GM19240 (cell line): ENCODE results near the gene LHX1.

ENCODE experiments used
- DNase-seq: peaks from one replicate; pipeline ENCODE4 v3.0.0; 2011; ENCODE audit warnings: low spot score; ENCODE audit not compliant: insufficient read length

The LHX1 gene

DNA sequence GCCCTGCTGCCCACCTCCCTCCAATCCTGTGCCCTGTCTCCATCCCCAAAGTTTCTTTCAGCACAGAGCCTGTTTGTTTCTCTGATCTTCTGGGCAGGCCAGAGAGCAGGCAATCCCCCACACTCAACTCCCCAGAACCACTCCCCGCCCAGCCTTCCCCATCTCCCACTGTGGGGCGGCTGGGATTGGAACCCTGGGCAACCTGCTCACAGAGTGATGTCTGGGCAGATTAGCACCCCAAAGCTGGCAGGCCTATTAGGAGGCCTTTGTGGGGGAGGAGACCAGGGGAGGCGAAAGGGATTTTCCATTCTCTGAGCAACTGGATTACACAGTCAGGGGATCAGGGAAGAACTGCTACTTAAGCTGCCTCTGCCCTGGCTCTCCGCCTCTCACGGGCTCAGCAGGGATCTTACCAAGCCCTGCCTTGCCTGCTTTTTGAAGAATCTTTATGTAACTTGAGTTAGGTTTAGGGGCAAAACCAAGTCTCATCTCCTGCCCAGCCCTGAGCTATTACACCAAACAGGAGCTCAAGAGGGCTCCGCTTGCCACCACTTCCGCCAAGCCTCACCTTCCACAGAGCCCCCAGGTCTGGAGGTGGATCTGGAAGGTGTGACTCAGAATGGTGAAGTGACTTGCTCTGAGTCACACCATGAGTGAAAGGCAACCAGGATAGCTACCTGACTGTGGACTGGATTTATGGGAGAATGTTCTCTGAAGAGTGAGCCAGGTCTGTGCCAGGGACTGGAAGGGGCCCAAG lies 16.0 kb upstream of the LHX1 start:
- no peak for DNase-seq

DNA sequence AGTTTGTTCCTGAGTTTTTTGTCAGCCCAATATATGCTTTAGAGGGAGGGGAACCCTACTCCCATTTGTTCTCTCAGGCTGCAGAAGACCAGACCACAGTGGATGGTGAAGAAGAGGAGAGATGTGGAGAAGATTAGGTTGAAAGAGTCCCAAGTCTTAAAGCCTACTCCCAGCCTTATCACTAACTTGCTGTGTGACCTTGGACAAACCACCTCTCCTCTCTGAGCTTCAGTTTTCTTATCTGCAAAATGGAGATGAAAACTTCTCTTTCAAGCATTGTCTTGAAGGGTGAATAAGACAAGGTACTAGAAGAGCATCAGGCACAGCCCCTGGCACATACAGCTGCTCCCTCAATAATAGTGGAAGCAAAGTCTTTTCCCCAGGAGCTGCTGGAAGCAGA lies 15.1 kb upstream of the LHX1 start:
- no peak for DNase-seq

DNA sequence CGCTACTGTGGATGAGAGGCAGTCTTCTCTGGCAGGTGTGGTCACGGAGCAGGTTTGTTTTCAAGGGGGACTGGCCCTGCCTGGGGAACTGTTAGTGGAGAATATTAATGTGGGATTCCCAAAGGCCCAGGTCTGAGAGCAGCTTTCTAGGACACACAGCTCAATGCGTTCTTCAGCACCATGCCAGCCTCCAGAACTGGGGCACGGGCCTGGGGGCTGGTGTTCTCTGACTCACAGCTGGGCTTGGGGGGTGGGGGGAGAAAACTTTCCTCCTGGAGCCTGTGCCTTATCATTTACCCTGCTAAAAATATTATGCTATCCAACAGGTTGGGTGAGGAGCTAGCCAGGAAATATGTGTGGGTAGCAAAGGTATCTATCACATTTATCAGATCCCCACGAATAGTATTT lies 13.5 kb upstream of the LHX1 start:
- DNase-seq = no peak

DNA sequence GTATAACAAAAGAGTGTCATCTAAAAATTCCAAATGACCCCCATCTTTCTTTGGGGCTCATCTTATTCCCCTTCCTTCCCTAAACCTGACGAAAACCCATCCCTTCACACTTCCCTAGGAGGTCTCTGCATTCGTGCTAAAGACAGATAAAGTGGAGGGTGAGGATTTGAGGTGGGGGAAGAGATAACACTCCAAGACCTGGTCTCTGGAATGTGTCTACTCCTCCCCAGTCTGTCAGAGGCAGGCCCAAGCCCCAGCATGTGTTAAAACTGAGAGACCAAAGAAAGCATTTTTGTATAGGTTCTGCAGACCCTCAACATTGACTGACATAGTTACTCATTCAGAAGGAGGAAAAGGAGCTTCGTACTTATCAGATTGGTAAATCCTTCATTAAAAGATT lies 11.0 kb upstream of the LHX1 start:
- no peak for DNase-seq

DNA sequence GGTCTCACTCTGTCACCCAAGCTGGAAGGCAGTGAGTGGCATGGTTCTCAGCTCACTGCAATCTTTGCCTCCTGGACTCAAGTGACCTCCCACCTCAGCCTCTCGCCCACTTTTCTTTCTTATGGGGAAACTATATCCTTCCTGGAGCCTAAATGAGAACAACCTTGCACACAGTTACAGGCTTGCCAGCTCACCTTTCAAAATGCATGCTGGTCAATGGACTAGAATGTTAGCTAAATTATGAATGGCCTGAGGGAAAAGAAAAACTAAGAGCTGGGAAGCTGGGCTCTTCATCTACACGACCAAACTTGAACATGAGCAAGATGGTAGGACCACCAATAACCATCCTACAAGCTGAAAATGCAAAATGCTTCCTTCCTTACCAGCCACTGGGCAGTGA lies 10.6 kb upstream of the LHX1 start:
- DNase-seq = no peak

DNA sequence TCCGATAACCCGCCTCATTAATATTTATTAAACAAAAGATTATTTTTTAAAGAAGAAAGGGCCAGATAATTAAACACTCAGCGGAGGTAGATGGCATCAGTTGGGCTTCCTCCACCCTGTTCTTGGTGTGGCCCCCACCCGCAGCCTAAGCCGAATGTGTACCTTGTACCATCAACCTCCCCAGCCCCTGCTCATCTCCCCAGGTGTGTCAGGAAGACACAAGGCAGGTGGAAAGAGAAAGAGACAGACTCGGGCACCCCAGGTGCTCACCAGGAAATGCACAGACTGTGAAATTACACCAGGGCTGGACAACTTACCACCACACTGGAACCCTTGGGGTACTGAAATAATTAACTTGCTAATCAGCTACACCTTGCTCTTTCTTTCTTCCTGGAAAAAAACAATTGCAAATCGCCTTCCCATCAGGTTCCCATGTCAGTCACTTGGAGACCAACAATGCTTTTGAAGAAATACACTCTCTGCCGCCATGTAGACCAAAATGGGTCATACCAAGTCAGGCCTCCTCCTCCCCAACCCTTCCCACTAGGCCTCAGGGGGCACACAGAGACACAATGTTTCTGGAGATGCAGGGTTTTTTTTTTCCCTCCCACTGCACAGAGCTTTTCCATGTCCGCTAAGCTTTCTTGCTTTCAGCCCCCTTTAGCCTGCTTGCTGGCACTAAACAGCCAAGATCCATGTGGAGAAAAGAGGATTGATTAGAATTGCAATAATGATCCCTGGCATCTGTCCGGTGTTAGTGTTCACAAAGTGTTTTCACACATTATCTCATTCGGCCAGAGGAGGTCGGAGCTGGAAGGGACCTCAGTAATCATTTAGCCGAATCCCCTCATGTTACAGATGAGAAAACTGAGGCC lies 8.6 kb upstream of the LHX1 start:
- DNase-seq = no peak

DNA sequence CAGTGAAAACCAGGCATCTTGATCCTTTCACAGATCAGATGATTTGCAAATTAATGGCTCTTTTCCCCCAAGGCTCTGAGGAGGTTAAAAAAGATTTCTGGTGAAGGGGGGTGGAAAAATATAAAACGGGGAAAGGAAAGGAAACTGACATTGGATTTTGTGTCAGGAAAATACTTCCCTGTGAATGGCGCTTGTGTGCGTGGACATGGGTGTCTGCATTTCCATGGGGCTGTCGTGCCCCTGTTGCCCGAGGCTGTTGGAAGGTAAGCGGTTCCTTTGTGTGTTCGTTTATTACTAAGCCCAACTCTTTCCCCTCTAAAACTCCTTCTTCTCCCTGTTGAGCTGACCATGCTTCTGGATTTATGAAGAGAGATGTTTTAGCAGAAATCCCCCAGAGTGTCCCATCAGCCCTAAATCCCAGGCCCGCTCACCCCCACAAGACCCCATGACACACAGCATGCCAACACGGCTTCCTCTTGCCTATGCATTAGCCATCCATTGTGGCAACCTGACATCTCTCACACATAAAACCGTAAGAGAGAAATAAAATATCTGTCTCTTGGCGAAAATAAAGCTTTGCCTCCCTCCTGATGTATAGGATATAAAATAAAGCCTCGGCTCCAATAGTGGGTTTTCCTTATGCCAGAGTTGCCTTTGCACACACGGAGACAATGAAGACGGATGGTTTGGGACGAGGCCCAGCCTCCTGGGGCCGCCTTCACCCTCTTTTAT lies 7.3 kb upstream of the LHX1 start:
- DNase-seq = no peak

DNA sequence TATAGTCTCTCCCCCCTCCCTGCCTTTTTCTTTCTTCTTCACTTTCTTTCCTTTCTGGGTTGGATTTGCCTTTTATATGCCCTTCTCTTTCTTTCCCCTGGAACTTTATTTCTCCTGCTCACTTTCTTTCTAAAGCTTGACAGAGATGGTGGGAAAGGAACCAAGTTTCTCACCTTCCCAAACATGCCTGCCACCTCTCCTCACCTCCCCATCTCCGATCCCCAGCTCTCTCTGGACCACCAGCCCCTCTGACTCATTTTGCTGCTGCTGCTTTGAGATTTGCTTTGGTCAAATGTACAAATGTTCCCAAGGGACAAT lies 6.7 kb upstream of the LHX1 start:
- DNase-seq = no peak

DNA sequence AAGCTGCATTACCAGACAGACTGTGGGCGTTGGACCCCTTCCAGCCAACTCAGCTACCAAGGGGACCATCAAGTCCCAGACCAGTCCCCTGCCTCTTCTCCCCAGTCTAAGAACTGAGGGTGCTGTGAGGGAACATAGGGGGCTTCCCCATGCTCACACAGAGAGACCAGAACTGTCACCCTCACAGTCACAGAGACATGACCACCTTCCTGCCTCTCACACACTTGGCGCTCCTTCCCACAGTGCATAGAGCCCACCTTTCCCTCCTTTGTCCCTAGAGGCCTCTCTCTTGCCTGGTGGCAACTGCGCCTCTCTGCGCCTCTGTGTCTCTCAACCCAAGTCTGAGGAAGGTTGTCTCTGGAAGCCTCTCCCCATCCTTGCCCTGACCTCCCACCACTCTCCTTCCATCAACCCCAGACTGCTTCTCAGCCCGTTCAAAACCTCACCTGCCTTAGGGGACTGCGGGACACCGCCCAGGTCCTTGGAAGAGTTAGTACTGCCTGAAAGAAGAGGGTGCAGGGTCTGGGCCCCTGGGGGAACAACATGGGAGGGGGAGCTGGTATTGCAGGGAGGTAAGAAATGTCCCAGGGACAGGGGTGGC lies 6.1 kb upstream of the LHX1 start:
- DNase-seq = no peak

DNA sequence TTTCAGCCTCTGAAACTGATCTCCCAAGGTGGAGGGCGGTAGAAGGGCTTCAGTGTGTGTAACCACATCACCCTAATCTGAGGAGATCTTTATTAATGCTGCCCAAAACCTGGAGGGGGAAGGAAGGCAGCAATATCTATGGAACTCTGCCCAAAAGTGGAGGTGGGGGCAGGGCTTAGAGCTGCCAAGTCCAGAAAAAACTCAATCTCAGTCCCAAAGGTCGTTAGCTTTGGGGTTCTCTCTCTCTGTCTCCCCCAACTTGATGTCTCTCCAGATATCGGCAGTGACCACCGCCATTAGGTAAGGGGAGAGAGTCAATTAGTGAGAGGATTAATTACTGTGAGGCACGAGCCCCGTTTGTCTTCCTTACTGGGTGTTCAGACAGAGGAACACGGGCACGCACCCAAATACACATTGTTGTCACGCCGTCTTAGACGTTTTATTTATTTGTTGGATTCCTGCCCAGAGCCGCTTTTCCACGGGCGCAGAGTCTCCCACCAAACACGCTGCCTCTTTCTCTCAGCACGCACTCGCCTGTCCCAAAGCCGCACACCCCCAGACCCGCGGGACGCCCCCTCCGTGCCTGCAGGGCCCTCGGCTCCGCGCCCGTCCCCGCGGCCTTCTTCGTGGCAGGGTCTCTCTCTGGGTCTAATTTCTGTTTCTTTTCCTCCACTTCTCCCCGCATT lies 5.4 kb upstream of the LHX1 start:
- DNase-seq = no peak

DNA sequence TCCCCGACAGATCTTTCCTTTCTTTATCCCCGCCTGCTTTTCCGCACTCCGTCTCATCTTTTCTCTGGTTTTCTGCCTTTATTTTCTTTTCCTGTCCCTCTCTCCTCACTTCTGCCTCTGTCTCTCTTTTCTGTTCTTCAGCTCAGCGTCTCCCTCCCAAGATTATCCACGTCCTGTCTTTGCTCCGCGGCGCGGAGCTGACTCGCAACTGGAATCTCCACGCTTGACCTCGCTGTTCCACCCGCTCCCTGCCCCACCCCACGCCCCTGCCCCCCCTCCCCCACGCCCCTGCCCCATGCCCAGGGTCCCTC lies 4.9 kb upstream of the LHX1 start:
- DNase-seq = no peak

DNA sequence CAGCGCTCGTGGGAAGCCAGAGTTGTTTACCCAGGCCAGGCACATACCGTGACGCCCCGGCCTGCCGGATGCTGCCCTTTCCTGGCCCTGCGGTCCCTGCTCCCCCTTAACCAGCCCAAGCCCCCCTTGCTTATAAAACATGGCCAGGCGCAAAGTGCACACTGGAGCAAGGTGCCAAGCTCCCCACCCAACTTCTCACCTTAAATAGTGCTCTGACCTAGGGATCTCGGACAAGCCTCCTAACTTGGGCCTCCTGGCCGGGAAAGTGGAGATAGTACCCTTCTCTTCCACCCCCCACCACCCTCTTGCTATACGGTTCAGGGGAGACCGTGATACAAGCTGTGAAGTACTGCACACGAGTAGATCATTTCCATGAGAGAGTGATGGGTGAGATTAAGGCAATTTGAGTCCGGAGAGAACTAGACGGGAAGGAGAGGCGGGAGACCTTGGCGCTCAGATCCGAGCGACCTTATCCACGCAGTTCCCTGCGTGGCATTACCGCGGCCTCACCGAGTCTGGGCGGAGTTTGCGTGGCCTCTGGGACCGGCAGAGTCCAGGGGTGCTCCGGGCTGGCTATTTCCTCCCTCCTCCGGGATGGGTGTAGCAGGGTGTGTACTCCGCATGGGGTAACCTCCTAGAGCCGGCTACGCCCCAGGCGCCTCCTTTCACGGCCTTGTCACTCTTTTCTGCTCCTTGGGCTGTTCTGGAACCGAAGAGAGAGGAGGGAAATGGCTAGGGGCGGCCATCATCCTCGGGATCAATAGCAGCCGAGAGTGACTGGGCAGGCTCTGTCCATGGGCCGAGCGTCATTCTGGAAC lies 4.4 kb upstream of the LHX1 start:
- DNase-seq = no peak

DNA sequence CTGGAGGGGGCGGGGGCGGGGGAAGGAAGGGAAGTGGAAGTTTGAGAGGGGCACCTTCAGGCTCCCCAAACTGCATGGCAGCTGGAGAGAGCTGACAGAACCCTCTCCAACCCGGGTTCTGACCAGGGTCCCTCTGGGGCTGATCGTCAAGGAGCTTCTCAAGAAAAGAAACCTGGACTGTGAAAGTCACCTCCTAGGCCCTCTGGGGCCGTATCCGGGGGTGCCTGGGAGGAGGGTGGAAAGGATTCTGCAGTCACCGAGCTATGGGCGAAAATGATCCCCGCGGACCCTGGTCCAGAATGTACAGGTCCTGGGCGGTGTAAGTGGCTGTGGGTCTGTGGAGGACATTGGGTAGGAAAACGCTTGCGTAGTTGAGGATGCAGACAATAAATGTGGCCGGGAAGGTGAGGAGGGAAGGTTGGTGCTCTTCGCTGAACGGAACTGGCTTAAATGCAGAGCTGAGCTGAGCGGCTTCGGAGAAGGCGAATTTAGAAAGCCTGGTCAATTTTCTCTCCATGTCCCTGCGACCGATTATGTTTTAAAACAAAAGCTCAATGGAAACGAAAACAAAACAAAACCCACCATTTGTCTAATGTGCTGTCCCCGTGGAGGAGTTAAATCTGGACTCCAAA lies 3.6 kb upstream of the LHX1 start:
- no peak for DNase-seq

DNA sequence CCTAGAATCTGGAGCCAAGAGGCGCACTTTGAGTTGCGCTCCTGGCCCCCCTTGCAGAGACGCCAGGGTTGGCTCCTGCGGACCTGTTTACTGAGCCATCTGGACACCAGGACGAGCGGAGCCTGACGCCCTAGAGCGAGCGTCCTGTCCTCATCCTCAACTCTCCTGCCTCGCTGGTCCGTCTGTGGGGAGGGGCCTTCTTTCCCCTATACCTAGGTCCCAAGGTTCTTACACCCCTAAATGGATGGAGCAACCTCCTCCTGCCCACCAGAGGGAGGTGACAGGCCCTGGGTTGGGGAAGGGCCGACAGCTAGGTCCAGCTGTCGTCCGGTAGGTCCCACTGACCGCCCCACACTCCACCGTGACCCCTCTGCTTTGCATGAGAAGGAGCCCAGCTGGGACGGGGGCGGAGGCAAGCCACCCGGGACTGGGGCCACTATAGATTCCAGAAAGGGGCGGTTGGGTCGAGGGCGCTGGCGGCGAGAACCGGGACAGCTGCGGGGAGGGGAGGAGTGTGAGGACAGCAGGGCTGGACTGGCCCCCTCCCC lies 3.1 kb upstream of the LHX1 start:
- DNase-seq = no peak

DNA sequence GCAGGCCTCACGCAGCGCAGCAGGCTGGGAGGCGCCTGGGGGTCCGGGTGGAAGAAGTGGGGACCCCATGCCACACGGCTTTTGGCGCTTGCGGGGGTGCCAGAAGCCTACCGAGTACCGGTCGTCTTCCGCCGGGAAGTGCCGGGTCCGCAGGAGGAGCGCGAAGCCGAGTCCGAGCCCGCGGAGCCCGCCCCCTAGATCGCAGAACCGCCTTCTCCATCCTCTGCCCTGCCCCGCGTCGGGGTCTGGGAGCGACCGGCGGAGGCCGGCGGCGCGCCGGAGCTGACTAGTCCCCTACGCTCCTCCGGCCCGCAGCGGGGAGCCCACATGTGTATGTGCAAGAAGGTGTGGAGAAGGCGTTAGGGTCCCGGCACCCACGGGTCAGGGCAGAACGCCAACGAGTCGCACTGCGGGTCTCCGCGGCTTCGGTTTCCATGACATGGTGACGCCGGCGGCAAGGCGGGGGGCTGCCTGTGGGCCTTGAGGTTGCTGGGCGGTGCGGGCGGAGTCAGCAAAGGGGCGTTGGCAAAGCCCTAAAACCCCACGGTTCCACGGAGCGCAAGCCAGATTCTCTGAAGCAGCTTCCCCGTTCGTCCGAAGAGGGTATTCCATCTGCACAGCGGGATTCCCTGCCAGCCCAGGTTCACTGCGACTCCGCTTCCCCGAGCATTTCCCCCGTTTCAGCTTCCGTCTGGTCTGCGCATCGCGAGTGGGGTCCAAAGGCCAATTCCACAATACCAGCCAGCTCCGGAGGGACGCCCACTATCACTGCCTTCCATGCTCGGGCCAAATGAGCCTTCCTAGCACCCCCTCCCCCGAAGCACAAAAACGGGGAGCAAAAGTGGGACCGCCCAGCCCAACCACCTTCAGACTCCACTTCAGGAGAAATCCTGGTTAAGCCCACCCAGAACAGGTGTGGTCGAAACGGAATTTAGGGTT lies 2.3 kb upstream of the LHX1 start:
- no peak for DNase-seq

DNA sequence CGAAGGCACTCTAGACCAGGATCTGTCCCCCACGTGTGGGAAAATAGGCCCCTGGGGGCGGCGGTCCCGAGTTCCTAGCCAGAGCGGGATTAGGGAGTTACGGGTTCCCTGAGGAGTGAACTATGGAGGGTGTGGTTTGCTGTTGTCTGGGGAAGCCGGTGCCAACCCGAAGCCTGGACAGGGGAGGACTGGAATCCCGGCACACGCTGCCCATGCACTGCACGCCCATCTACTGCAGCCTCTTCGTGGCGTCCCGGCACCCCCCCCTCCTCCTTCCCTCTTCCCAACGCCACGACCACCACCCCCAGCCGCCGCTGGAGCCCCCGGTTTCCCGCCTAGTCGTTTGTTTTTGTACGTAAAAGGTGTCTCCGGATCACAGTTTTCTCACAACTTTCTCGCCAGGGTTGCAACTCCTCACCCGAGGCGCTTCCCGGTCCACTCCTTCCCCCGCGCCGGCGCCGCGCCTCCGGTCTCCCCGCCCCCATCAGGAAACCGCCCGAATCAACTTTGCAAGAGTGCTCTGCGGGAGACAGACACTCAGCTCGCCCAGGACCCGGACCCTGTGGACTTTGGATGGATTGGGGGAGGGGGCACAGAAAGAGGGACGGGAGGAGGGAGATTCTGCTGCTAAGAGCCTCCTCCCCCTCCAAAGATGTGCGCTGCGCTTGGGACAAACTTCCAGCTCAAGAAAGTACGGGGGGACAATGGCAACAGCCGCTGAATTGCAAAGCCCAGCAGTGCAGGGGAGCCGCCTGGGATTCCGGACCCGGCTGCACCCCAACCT lies 1.4 kb upstream of the LHX1 start:
- no peak for DNase-seq

DNA sequence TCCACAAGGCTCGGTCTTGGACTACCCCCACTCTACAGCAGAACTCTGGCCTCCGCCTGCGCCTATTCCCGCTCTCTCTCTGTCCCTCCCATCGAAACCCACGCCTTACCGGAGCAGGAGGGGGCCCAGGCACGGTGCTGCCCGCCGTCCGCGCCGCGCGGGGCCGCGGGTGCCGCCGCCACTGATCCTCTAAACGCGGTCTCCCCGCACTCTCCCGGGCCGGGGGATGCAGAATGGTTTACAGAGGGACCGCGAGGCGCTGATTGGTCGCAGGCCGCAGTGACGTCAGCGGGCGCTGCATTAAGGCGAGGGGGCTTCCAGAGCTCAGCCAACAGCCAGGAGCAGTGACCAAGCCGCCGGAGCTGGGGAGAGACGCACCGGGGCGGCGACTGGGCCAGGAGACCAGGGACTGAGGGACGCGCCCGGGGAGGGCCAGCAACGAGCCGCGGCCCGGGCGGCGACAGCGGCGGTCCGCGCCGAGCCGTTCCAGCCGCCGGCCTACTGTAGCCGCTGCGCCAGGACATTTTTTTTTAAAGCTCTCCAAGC lies 747 bp upstream of the LHX1 start:
- DNase-seq = no peak
